Measurements from ENCODE around the gene POLD4.
A peak's percentile ranks its signal among the peaks of the same experiment; 100 is the strongest.

Gene POLD4

DNA sequence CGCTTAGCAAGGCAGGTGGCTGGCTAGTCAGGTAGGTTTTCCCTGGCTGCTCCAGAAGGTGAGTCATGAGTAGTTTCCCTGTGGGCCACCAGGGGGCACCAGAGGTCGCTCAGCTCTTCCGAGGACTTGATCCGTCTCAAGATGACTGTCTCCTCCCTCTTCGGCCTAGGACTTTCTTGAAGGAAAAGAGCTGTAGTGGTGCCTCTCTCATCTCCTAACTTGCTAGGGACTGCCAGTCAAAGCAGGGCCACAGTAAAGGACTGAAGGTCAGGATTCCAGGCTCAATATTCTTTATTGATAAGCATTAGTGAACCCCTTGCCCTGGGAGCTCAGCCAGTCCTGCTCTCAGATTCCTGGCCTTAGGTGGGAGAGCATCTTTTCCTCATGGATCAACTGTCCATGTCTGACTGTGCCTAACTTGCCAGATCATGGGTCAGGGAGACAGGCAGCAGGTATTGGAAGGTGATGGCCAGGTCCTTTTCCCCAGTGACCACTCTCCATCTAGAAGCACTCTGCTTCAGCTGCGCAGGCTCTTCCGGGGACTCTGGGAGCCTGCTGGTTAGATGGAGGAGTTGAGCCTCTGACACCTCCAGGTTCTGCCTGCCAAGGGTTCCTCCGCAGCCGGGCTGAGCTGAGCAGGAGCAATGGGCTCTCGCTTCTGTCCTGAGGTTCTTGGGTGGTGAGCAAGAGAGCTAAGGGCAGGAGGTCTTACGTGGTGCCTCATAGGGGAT, 1.9 kb downstream of the POLD4 start:
- no peak for TF ChIP-seq ZFX (IDR thresholded peaks at IDR 0.05)
- TF ChIP-seq, protein P1, sequence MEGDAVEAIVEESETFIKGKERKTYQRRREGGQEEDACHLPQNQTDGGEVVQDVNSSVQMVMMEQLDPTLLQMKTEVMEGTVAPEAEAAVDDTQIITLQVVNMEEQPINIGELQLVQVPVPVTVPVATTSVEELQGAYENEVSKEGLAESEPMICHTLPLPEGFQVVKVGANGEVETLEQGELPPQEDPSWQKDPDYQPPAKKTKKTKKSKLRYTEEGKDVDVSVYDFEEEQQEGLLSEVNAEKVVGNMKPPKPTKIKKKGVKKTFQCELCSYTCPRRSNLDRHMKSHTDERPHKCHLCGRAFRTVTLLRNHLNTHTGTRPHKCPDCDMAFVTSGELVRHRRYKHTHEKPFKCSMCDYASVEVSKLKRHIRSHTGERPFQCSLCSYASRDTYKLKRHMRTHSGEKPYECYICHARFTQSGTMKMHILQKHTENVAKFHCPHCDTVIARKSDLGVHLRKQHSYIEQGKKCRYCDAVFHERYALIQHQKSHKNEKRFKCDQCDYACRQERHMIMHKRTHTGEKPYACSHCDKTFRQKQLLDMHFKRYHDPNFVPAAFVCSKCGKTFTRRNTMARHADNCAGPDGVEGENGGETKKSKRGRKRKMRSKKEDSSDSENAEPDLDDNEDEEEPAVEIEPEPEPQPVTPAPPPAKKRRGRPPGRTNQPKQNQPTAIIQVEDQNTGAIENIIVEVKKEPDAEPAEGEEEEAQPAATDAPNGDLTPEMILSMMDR (conservative IDR thresholded peaks at IDR 0.05): peak; percentile 97

GRCh38 chr11:67349928-67350465, 3.3 kb downstream of the POLD4 start:
- no peak for TF ChIP-seq ZFX (IDR thresholded peaks at IDR 0.05)
- TF ChIP-seq, protein P1 (conservative IDR thresholded peaks at IDR 0.05): no peak
- no peak overlapping the region for H3K27ac ChIP-seq

More for the DNA sequence above, 1.9 kb downstream of the POLD4 start:
- 0 out of 2 replicates have a peak overlapping the region, but pooled peaks have one; percentile 16 for H3K27ac ChIP-seq

DNA sequence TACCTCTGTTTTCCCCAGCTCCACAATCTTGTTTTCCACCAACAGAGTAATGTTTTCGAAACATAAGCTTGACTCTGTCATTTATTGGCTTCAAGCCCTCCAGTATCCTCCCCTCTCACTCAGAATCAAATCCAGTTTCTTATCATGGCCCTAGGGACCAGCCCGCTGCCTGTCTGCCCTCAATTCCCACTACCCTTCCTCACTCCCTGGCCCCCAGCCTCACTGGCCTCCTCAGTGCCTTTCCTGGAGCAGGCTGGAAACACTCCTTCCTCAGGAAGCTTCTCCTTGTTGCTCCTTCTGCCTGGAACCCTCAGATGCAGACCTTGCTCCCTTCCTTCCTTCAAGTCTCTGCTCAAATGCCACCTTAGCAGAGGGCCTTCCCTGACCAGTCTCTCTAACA, 3.9 kb downstream of the POLD4 start:
- TF ChIP-seq, protein P1 (conservative IDR thresholded peaks at IDR 0.05): no peak
- TF ChIP-seq ZFX (IDR thresholded peaks at IDR 0.05): no peak
- no peak overlapping the region for H3K27ac ChIP-seq

GRCh38 chr11:67349036-67349435, 4.3 kb downstream of the POLD4 start:
- H3K27ac ChIP-seq: no peak overlapping the region
- TF ChIP-seq, protein P1 (conservative IDR thresholded peaks at IDR 0.05): no peak
- no peak for TF ChIP-seq ZFX (IDR thresholded peaks at IDR 0.05)

- H3K27ac ChIP-seq: no peak overlapping the region
- no peak for TF ChIP-seq ZFX (IDR thresholded peaks at IDR 0.05)
- TF ChIP-seq, protein P1 (conservative IDR thresholded peaks at IDR 0.05): no peak
These were observed 5.2 kb downstream of the POLD4 start for GRCh38 chr11:67347964-67348749.

DNA sequence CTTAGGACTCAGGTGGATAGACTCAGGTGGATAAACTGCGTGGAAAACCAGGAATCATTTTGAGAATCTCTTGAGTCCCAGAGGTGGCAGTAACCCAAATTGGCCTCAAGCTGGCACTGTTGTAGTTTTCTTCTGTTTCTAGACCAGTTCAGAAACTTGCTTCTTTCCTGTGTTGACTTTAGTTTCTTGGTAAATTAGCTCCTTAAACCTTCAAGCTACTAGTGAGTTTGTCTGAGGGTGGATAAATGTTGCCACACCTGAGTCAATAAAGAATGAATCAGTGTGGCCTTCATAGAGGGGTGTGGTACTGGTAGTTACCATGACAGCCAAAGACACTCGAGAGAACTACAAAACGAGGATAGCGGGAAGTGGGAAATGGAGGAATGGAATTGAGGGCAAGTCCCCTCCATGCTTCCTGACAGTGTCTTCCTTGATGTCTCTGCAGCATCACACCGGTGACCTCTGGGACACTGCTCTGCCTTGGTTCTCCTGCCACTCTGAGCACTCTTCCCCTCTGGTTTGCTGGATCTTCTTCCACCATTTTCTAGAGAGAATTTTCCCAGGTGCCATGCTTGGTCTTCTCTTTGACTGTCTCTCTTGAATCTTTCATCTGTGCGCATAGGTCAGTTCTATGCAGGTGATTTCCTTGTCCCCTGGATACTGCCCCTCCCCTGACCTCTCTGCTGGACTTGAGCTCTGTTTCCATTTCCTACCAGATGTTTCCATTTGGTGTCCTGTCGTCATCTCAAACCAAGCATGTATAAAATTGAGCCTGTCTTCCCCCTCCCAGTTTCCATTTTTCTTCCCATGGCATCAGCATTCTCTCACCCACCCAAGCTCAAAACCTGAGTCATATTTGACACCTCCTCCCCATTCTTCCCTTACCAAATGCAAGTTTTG, 7.2 kb downstream of the POLD4 start:
- peak overlapping the region; percentile 27 for H3K27ac ChIP-seq
- TF ChIP-seq, protein P1 (conservative IDR thresholded peaks at IDR 0.05): peak; percentile 85
- no peak for TF ChIP-seq ZFX (IDR thresholded peaks at IDR 0.05)

Measured in C4-2B (cell line).